NCI-H1694 (cell line): ENCODE data around the gene RHOU.
A peak's percentile ranks its signal among the peaks of the same experiment; 100 is the strongest.
"Not testable (repeated sequence)": the region's sequence is repeated elsewhere in the genome, so short reads cannot be mapped to it uniquely, and the experiment has no call there.

ENCODE experiments used
- DNase-seq: peaks from one replicate; lab custom pipeline; 2025; lab: John Stamatoyannopoulos, UW

Gene RHOU

DNA sequence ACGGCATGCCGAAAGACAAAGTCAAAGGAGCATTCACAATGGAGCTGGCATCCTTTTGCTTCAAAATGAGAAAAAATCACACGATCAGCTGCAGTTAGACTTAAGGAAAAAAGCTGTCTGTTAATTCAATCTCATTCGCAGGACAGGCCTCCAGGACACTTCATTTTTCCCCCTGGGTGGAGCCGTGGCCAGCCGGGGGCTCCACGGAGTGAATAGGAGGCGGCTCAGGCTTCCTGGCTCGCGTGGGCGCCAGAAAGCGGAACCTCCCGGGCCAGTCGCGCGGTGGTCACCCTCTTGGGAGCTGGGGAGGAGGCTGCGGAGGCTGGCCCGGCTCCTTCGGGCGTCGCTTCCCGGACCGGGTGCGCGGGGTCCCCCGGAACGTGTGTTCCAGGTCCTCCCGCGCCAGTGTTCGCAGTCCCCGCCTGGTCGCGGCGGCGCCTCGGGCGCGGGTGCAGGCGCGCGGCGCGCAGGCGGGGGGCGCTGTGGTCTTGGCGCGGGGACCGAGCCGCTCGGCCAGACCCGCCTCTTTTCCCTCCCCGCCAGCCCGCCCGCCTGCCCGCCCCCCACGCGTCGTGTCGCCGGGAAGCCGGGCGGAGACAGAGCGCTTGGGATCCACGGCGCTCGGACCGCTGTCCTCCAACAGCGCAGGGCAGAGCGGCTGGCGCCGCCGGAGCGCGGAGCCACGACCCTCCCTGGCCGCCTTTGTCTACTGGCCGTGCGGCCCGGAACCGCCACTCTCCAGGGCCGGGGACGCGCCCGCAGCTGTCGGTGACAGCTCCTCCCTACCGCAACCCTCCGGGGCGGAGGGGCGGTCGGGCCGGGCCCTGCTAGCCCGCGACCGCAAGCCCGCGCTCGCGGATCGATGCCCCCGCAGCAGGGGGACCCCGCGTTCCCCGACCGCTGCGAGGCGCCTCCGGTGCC lies at the start of gene RHOU:
RHOU (plus strand) TSS at position 599 of the 921 bp plus-strand sequence; CDS start at position 863, 264 bp downstream.
- no peak for DNase-seq

DNA sequence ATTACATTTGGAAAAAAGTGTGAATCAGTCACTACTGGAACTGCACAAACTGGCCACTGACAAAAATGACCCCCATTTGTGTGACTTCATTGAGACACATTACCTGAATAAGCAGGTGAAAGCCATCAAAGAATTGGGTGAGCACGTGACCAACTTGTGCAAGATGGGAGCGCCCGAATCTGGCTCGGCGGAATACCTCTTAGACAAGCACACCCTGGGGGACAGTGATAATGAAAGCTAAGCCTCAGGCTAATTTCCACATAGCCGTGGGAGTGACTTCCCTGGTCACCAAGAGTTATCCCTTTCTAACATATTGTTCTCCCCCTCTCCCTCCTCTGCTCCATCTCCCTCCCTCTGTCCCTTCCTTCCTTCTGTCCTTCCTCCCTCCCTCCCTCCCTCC lies 47.7 kb upstream of the RHOU start:
- DNase-seq: no peak

DNA sequence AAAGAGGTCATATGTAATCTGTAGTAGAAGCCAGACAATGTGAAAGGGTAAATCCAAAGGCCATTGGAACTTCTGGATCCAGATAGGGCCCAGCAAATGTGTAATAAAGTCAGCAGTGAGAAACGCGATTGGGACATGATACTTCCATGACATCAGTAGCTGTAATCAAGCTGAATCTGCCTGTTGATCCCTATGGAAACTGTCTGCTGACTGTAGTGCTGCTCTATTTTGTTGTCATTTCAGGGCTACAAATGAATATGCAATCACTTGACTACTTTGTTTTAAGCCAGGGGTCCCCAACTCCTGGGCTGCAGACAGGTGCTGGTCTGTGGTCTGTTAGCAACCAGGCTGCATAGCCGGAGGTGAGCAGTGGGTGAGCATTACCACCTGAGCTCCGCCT lies 46.0 kb upstream of the RHOU start:
- no peak for DNase-seq

DNA sequence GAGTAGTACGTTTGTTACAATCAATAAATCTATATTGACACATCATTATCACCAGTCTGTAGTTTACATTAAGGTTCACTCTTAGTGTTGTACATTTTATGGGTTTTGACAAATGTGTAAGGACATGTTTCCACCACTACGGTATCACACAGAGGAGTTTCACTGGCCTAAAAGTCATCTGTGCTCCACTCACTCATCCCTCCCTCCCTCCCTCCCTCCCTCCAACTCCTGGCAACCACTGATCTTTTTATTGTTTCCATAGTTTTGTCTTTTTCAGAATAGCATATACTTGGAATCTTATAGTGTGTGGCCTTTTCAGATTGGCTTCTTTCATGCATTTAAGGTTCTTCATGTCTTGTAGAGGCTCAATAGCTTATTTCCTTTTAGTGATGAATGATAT lies 44.1 kb upstream of the RHOU start:
- DNase-seq: no peak

DNA sequence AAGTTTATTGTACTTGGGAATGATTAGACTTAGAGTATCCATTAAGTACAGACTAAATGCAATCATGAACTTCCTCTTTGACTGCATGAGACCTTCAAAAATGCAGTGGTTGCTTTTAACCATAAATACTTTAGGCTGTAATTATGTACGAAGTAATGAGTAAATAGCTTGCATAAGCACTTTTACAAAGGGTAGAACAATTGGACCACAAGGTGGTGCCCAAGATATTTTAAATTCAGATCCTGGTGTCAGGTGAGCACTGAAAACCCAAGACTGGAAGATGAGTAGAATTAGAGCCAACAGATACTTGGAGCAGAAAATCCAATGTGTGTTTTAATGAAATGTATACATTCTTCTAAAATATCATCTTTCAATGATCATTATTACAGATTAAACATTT lies 43.4 kb upstream of the RHOU start:
- DNase-seq: peak; percentile 65

DNA sequence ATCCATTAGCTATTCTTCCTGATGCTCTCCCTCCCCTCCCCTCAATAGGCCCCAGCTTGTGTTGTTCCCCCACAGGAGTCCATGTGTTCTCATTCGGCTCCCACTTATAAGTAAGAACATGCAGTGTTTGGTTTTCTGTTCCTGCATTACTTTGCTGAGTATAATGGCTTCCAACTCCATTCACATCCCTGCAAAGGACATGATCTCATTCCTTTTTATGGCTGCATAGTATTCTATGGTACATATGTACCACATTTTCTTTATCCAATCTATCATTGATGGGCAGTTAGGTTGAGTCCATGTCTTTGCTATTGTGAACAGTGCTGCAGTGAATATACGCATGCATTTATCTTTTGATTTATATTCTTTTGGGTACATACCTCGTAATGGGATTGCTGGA lies 40.8 kb upstream of the RHOU start:
- not testable (repeated sequence) for DNase-seq

DNA sequence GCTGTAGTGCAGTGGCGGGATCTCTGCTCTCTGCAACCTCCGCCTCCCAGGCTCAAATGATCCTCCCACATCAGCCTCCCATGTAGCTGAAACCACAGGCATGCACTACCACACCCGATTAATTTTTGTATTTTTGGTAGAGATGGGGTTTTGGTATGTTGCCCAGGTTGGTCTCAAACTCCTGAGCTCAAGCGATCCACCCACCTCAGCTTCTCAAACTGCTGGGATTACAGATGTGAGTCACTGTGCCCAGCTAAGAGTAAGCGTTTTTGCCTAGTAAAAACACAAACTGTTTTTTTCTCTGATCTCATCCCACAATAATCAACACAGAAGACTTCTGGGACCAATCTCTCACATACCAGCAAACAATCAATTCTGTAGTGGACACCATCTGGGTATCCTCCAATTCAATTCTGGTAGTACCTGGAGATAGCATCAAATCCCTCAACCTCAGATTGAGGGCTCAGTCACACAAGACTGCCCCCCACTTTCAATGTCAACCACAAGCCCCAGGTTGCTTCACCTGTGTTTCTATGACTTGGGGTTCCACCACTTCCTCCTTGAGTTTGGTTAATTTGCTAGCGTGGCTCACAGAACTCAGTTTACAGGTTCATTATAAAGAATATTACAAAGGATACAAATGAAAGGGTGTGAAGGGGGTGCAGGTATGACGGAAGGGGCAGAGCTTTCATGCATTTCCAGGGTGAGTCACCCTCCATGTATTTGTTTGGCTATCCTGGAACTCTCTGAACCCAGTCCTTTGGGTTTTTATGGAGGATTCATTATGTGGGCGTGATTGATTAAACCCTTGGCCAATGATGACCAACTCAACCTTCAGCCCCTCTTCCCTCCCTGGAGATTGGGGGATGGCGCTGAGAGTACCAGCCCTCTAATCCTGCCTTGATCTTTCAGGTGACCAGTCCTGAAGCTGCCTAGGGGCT lies 40.0 kb upstream of the RHOU start:
- DNase-seq: no peak

DNA sequence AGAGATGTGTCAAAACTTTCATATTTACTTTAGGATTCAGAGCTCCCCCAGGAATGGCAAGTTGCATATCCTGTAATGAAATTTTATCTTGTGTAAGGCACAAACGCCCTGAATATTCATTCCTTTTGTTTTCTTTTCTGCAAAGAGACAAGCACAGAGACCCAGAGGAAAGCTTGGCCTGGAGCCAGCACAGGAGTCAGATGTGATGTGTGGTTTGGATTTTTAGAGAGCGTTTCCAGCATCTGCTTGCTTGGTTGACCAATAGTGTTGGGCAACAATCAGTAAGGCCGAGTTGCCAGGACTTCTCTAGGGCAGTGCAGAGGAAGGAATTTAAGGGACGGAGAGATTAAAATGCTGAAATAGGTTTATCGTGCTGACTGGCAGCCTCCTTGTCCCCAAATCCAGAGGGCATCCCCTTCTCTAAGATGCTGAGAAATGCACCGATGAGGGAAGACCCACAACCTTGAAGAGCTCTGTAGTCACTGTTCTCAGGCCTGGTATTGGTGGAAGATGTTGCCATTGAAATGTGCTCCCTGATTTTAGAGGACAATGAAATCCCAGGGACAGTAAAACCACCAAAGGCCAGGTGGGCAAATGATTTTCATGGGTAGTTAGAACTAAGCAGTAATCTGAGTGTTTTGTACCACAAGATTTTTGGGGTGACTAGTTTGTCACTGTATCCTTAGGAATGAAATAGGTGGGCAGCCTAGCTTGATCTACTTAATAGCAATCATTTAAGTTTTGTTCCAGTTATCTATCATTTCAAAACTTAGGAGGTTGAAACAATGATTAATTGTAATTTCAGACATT lies 37.9 kb upstream of the RHOU start:
- peak; percentile 39 for DNase-seq

DNA sequence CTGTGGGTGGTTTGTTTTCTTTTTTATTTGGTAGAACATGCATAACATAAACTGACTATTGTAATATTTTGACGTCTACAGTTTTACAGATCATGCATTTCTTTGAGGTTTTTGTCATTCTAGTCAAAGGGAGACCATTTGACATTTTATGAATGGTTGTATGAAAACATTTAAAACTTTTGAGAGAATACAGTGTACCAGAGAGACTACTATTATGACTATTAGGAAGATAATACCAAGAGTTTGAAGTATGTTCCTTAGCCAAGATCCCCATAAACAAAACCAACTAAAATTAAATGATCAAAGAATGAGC lies 37.3 kb upstream of the RHOU start:
- no peak for DNase-seq

DNA sequence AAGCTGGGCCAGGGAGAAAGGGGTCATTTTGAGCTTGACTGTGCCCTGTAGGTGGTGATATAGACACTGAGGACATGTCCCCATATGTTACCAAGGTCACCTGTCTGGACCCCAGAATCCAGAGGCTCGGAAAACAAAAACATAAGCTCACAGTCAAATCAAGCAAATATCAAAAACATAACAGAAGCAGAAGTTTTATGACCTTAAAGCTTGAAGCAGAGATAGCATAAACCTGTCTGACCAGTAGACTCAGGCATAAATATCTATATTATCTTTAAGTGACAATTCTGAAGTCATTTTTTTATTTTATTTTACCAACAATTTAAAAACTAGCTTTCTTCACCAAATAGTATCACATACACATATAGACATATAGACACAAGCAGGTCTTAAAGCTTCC lies 32.8 kb upstream of the RHOU start:
- DNase-seq: no peak

DNA sequence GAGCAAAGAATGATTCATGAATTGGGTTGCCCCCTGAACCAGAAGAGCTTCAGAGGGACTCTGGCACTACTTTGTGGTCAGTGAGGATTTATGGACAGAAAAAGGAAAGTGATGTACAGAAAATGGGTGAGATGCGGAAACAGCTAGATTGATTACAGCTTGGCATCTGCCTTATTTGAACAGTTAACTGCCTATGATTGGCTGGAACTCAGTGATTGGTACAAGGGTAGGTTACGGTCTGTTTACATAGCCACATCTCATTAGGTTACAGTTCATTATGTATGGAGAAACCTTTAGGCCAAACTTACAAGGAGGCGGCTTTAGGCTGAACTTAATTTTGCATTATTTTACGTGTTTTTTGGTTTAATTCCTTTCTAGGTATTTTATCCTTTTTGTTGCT lies 29.0 kb upstream of the RHOU start:
- DNase-seq: no peak

DNA sequence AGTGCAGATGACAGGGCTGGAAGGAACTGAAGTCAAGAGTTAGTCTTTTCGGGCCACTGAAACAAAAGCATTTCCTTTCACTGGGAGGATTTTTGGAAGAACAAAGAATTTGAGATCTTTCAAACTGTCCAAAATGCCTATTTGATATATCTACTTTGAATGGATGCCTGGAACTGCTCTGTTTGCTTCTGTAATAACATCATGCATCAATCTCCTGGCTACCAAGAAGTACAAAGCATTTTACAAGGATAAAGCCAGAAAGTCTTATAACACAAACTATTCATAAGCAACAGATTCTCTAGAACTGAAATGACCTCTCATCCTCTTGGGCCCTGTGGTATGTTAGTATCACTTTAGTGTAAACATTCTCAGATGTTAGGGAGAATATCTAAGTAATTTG lies 18.2 kb upstream of the RHOU start:
- no peak for DNase-seq

DNA sequence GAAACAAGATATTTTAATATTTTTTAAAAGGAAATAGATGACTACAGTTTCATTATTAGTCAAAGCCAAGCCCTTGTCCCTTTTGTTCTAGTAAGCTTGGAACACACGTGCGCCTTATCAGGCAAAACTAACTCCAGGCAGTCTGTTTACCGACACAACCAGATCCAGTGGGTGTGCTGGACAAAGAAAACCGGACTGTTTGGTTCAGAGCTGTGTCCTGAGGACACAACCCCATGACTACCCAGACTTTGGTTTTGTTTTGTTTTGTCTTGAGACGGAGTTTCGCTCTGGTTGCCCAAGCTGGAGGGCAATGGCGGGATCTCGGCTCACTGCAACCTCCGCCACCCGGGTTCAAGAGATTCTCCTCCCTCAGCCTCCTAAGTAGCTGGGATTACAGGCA lies 13.9 kb upstream of the RHOU start:
- no peak for DNase-seq

DNA sequence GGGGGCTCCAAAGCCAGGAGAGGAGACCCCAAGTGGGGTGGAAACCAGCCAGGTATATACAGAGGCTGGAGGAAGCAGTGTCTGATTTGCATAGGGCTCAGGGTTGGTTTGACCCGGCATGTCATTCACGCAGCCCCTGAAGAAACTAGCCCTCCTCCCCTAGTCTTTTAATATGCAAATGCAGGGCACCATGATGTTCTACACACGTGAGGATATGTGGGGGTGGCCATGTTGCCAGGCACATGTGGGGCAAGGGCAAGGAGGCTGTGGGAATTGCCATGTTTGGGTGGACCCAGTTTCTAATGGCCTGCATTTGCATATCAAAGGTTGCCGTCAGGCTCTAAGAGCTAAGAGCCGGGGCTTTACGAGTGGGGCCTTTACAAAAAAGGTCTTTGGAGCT lies 12.0 kb upstream of the RHOU start:
- no peak for DNase-seq

DNA sequence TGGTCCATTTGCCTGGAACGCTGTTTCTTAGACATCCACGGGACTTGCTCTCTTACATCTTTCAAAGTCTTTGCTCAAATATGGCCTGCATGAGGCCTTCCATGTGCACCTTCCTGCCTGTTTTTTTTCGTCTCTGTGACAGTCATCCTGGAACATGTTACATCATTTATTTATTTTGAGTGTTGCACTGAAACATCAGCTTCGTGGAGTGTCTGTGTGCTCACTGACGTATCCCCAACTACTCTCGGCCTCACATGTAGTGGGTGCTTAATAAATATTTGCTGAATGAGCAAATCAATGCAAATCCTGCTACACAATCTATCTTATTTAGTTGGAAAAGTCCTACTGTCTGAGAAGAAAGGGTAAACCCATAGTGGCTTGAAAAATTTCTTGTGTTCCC lies 11.4 kb upstream of the RHOU start:
- no peak for DNase-seq

DNA sequence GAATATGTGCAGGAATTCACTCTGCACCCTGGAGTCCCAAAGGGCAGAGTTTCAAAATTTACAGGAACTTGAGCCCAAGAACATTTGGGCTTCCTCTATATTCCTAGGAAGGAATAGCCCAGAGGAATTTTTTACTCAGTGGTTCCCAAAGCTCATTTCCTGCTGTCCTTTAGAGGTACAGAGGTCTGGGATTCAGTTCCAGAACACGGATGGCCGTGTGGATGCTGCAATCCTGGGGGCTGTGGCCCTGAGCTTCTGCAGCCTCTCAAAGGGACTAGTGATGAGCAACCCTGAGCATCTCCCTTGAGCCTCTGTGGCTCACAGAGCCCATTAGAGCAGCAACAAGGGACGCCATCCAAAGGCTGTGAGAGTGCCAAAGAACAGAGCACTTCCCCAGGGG lies 10.1 kb upstream of the RHOU start:
- DNase-seq: no peak

DNA sequence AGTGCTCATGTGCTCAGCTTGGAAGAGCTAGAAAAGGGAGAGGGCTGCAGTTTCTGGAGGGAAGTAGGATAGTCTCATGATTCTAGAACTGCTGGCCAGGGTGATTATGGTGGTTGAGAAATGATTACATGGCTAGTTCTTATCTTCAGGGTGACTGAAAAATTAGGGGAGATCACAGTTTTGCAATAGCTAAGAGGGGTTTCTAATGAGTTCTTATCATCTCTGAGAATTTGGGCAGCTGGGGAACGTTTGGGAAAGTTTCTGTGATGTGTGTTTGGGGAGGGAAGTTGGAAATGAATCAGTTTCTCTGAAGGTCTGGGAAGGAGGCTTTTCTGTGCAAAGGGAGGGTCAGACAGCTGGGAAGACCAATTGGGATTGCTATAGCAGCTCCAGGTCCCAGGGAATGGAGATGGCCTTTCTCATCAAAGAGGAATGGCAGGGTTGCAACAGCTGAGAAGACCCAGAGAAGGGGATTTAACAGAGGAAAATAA lies 7.6 kb upstream of the RHOU start:
- no peak for DNase-seq

DNA sequence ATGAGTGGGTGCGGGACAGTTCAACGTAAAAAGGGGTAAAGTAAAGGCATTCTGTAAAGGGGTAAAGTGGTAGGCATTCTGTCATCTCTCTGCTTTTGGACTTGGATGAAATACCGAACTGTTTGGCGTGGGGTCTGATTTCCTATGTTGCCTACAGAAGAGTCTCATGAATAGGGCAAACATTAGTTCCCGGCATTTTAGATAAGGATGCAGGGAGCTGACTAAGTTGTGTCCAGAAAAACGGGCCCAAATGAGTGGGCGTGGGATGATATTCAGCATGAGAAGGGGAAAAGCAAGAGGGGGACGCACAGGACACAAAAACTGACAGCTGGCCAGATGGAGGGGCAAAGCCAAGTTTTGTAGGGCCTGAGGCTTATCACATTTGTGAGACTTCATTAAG lies 2.9 kb upstream of the RHOU start:
- DNase-seq: no peak

DNA sequence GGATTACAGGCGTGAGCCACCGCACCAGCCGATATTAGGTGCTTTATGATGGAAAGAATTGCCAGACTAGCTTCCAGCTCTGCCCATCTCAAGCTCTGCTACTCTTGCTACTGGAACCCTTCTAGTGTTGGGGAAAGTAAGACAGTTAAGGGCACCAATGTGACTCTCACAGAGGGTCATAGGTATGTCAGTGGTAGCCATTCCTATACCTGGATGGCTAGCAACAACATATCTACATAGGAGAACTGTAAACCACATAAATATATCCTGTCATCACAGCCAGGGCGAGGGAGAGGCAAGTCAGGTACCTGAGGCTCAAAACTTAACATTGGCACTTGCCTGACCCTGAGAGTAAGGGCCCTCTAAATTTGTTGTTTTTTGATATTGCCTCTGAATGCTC lies 1.7 kb upstream of the RHOU start:
- no peak for DNase-seq

DNA sequence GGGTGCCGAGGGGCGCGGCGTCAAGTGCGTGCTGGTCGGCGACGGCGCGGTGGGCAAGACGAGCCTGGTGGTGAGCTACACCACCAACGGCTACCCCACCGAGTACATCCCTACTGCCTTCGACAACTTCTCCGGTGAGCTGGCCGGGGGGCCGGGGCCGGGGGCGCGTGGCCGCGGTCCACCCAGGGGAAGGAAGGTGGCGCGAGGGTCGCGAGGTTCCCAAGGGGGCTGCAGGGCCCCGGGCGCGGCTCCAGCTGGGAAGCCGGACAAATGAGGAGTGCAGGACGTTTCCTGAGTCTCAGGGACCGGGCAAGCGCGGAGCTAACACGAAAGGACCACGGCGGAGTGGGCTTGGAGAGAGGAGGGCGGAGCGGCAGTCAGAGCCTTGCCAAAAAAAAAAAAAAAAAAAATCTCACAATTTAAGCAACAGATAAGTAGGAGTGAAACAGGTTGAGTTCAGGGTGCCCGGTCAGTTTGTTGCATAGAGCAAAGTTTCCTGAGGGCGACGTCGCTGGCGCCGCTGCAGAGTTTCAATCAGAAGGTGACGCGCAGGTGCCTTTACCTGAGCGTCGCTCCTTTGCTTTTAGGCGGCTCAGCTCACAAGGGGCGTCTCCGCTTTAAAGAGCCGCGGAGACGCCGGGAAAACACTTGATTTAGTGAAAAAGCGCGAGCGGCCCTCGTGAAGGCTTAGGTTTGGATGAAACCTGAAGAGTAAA lies 750 bp downstream of the RHOU start:
- no peak for DNase-seq

DNA sequence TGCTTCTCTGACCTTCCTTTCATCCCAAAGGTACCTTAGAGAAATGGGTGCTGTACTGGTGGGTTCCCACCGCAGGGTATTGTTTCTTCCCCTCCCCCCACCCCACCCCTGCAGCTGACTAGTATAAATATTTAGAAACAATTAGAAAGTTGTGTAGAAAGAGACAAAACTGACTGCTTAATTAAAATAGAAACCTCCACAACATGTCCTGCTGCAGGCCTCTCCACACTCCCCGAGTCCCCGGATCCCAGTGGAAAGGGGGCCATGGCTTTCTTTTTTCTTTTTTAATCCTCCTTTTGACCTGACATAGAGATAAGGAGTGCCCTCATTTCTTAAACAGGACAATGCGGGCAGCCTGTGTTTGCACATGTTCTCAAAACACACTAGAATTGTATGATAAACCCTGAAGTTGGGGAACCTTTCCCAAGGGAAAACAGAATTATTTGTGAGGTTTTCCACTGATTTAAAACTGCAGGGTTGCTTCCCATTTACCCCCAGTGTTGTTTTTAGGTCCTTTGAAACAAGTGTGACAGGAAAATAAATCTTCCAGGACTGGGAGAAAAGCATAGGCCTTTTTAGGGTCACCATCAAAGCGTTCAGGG lies 1.7 kb downstream of the RHOU start:
- DNase-seq: no peak
